OCI-M2 (cell line): Measurements from ENCODE around the gene DPP7.

Experiments
- DNase-seq: peaks from one replicate; lab custom pipeline; 2025; ENCODE audit not compliant: unreplicated experiment; lab: John Stamatoyannopoulos, UW

DPP7 gene

GRCh38 chr9:137112564-137113384 is 1.8 kb downstream of the DPP7 start:
- no peak for DNase-seq

- no peak for DNase-seq
Measured at GRCh38 chr9:137111788-137112563, 2.6 kb downstream of the DPP7 start.

GRCh38 chr9:137110911-137111787 is 3.4 kb downstream of the DPP7 start:
- no peak for DNase-seq

- no peak for DNase-seq
Measured at GRCh38 chr9:137110147-137110910, 4.2 kb downstream of the DPP7 start.

GRCh38 chr9:137109250-137110146 is 5.0 kb downstream of the DPP7 start:
- DNase-seq: no peak

- no peak for DNase-seq
Measured at GRCh38 chr9:137108608-137109249, 5.8 kb downstream of the DPP7 start.

GRCh38 chr9:137107982-137108381 is 6.6 kb downstream of the DPP7 start:
- DNase-seq: no peak

GRCh38 chr9:137107312-137107921 is 7.1 kb downstream of the DPP7 start:
- DNase-seq: no peak

GRCh38 chr9:137106662-137107250 is 7.8 kb downstream of the DPP7 start:
- no peak for DNase-seq

- no peak for DNase-seq
Measured at GRCh38 chr9:137105814-137106661, 8.5 kb downstream of the DPP7 start.

GRCh38 chr9:137103206-137103999 is 11.1 kb downstream of the DPP7 start:
- no peak for DNase-seq

GRCh38 chr9:137099231-137099630 is 15.3 kb downstream of the DPP7 start:
- no peak for DNase-seq

- no peak for DNase-seq
Measured at GRCh38 chr9:137097761-137098462, 16.6 kb downstream of the DPP7 start.

GRCh38 chr9:137096785-137097546 is 17.6 kb downstream of the DPP7 start:
- no peak for DNase-seq
